PC-3 (cell line): ENCODE measurements around the gene RND3. TPM values are rescaled to one million over a fixed set of nuclear protein-coding genes. Genes with fewer than 3 reads are reported as not detected.

Experiments used
- ATAC-seq: fragments of 200-7000 bp; cut with Tn5 transposase; 2 replicates; pipeline ENCODE4 v1.9.1; 2020; ENCODE audit warnings: mild to moderate bottlenecking, moderate library complexity
- BruUV-seq: library from RNA; stranded (reverse); fragments of 400-500 nt; replicated peaks from 2 replicates; lab custom pipeline; 2021; lab: Mats Ljungman, UMichigan
- CTCF ChIA-PET: fragments of 300-600 bp; sonication (Branson Sonifier 250); formaldehyde crosslinking; loops from one replicate; lab custom pipeline; 2022; ENCODE audit warnings: antibody characterized with exemption; lab: Charles Lee
- POLR2A ChIA-PET: fragments of 300-600 bp; sonication (Branson Sonifier 250); formaldehyde crosslinking; loops from one replicate; lab custom pipeline; 2022; ENCODE audit warnings: antibody characterized with exemption; ENCODE audit not compliant: unreplicated experiment; lab: Charles Lee
- DNase-seq: peaks from one replicate; pipeline ENCODE4 v3.0.0-alpha.2; 2015
- H2AFZ ChIP-seq: fragments of 300-600 bp; sonication (generic); 2 replicates; pipeline ENCODE4 v1.6.0; 2016; ENCODE audit warnings: antibody characterized with exemption, low read length
- H3F3A ChIP-seq: fragments of 300-600 bp; sonication (generic); one replicate; pipeline ENCODE4 v1.6.0; 2017; ENCODE audit warnings: antibody characterized with exemption, low read length, control low read depth, mild to moderate bottlenecking; ENCODE audit not compliant: unreplicated experiment
- H3K27ac ChIP-seq: fragments of 300-600 bp; sonication (generic); 2 replicates; pipeline ENCODE4 v1.5.1; 2016; ENCODE audit warnings: mild to moderate bottlenecking, low read length
- H3K27me3 ChIP-seq: fragments of 300-600 bp; sonication (generic); 2 replicates; pipeline ENCODE4 v1.6.1; 2016; ENCODE audit warnings: low read length, mixed read lengths
- H3K36me3 ChIP-seq: fragments of 300-600 bp; sonication (generic); 2 replicates; pipeline ENCODE4 v1.6.1; 2016; ENCODE audit warnings: low read depth, mixed run types, low read length, mixed read lengths
- H3K4me1 ChIP-seq: fragments of 300-600 bp; sonication (generic); 2 replicates; pipeline ENCODE4 v1.5.1; 2016; ENCODE audit warnings: low read length; ENCODE audit not compliant: insufficient read depth
- H3K4me2 ChIP-seq: fragments of 300-600 bp; sonication (generic); 2 replicates; pipeline ENCODE4 v1.6.0; 2016; ENCODE audit warnings: low read length
- H3K4me3 ChIP-seq: fragments of 300-600 bp; sonication (generic); 2 replicates; pipeline ENCODE4 v1.5.1; 2016; ENCODE audit warnings: mild to moderate bottlenecking, low read length, mixed read lengths
- H3K79me2 ChIP-seq: fragments of 300-600 bp; sonication (generic); 2 replicates; pipeline ENCODE4 v1.6.1; 2017; ENCODE audit warnings: low read length, mixed read lengths
- H3K9ac ChIP-seq: fragments of 300-600 bp; sonication (generic); 2 replicates; pipeline ENCODE4 v1.6.0; 2016; ENCODE audit warnings: mild to moderate bottlenecking, low read length
- H3K9me2 ChIP-seq: fragments of 300-600 bp; sonication (generic); replicated peaks from 2 replicates; pipeline ENCODE4 v1.6.1; 2016; ENCODE audit warnings: mixed run types, low read length, mixed read lengths
- H3K9me3 ChIP-seq: fragments of 300-600 bp; sonication (generic); 2 replicates; pipeline ENCODE4 v1.6.1; 2016; ENCODE audit warnings: low read length, mixed read lengths
- H4K20me1 ChIP-seq: fragments of 300-600 bp; sonication (generic); 2 replicates; pipeline ENCODE4 v1.6.1; 2016; ENCODE audit warnings: low read length, mixed read lengths
- EZH2 ChIP-seq: fragments of 300-600 bp; sonication (generic); IDR thresholded peaks from one replicate; pipeline ENCODE4 v1.6.1; 2017; ENCODE audit warnings: antibody characterized with exemption, mild to moderate bottlenecking, low read length; ENCODE audit not compliant: unreplicated experiment
- EZH2phosphoT487 ChIP-seq: fragments of 300-600 bp; sonication (generic); IDR thresholded peaks from 2 replicates; pipeline ENCODE4 v1.6.1; 2018; ENCODE audit warnings: mild to moderate bottlenecking, antibody characterized with exemption, low read length, borderline replicate concordance
- intact Hi-C: fragments of 100-400 bp; cut with micrococcal nuclease; formaldehyde crosslinking; loops from 2 replicates; pipeline ENCODE4 v1.9.0; 2023
- total RNA-seq: library from RNA; depleted of rRNA; stranded (reverse); fragments of >200 nt; gene quantifications from 2 replicates; pipeline ENCODE4 v1.2.3, GENCODE V29; 2014
- TF ChIP-seq, protein P1 (sequence below): fragments of 300-600 bp; sonication (generic); conservative IDR thresholded peaks from 2 replicates; pipeline ENCODE4 v1.5.1; 2017; ENCODE audit warnings: antibody characterized with exemption, low read depth, mild to moderate bottlenecking, low read length

The RND3 gene
- total RNA-seq, 1 experiment from 2014 or later = 201 TPM

DNA sequence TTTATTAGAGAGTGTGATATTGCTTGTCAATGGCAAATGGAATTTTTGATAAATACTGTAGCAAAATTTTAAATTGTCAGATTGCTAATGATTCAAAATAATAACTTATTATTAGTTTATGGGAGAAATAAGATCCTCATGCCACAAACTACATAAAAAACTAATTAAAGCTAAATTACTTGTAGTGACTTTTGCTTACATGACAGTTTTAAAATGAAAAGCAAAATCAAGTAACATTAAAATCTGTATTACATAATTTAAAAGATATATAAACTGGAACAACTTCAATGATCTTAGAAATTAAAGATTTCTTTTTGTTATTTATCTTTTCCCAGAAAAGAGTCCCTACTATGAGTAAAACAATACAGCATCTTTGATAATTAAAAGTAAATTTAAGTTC is 17.7 kb upstream of the RND3 start:
- H3K4me3 ChIP-seq = no peak overlapping the region
- H3K36me3 ChIP-seq = no peaks in the 10 kb centered on the region
- no peak for ATAC-seq
- no peaks in the 10 kb centered on the region for H3K27me3 ChIP-seq
- H3K4me2 ChIP-seq = no peak overlapping the region
- intact Hi-C loops = no loop called here
- CTCF ChIA-PET = interaction anchor here (0.6 kb wide), 1 partner anchor 145 kb away, joined by 3 read pairs; no protein-coding TSS in a partner anchor
- no peaks in the 10 kb centered on the region for H3K9me3 ChIP-seq
- no peak overlapping the region for H3K9ac ChIP-seq
- H3K27ac ChIP-seq = no peak overlapping the region
- no peaks in the 10 kb centered on the region for H3K4me1 ChIP-seq
- H3K79me2 ChIP-seq = no peaks in the 10 kb centered on the region
- no peaks in the 10 kb centered on the region for H3F3A ChIP-seq
- no TSS peak for BruUV-seq
- no peaks in the 10 kb centered on the region; the same call in 1 of the 2 replicates for H3K9me2 ChIP-seq
- H2AFZ ChIP-seq = no peak overlapping the region
- DNase-seq = no peak
- TF ChIP-seq EZH2phosphoT487 = no peak
- no peak for TF ChIP-seq EZH2
- TF ChIP-seq, protein P1, sequence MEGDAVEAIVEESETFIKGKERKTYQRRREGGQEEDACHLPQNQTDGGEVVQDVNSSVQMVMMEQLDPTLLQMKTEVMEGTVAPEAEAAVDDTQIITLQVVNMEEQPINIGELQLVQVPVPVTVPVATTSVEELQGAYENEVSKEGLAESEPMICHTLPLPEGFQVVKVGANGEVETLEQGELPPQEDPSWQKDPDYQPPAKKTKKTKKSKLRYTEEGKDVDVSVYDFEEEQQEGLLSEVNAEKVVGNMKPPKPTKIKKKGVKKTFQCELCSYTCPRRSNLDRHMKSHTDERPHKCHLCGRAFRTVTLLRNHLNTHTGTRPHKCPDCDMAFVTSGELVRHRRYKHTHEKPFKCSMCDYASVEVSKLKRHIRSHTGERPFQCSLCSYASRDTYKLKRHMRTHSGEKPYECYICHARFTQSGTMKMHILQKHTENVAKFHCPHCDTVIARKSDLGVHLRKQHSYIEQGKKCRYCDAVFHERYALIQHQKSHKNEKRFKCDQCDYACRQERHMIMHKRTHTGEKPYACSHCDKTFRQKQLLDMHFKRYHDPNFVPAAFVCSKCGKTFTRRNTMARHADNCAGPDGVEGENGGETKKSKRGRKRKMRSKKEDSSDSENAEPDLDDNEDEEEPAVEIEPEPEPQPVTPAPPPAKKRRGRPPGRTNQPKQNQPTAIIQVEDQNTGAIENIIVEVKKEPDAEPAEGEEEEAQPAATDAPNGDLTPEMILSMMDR = no peak
- H4K20me1 ChIP-seq = no peaks in the 10 kb centered on the region
- POLR2A ChIA-PET = no interaction called here

DNA sequence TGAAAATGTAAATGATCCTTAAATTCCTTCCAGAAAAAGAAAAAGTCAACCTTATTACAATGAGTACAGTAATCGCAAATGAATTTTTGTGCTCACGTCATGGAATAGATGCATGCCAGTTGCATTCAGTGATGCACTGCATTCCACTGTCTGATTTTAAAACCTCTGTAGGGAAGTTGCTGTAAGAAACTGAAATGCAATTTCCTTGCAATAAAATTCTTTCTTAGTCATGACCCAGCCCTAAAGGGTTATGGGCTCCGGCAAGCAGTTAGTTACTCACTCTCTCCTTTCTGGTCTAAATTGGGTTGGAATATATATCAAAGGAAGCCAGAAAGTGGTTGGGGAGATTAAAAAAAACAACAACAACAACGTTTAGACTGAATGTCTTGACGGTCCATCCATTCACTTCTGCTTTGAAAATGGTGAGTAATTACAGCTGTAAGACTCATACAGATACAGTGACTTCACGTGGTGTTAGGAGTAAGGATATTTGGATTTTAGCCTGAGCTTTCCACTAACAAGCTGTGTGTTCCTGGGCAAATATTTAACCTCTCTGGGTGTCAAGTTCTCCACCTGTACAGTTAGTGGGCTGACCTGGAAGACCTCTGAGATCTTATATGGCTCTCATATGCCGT is 8.6 kb upstream of the RND3 start:
- Histone ChIP-seq H3K4me2 (peak overlapping the region; percentile 67), H3F3A (peaks cover 3% of the 10 kb centered on the region)

More for the DNA sequence above, 8.6 kb upstream of the RND3 start:
- ChIA-PET CTCF (no interaction called here), POLR2A (interaction anchor here (0.8 kb wide), 1 partner anchor 11 kb away, joined by 4 read pairs; no protein-coding TSS in a partner anchor)
- Histone ChIP-seq H3K4me1 (peaks cover 38% of the 10 kb centered on the region), H3K9me3 (no peaks in the 10 kb centered on the region), H4K20me1 (no peaks in the 10 kb centered on the region), H3K9ac (peak overlapping the region; percentile 21), H3K4me3 (peak overlapping the region; percentile 14; the same call in 1 of the 2 replicates), H3K27ac (peak overlapping the region; percentile 81), H2AFZ (peak overlapping the region; percentile 60), H3K79me2 (no peaks in the 10 kb centered on the region), H3K9me2 (no peaks in the 10 kb centered on the region), H3K36me3 (no peaks in the 10 kb centered on the region), H3K27me3 (no peaks in the 10 kb centered on the region)
- peak; percentile 87 for ATAC-seq
- intact Hi-C loops = loop anchor here (1.0 to 2.0 kb wide), 3 partner anchors 21 to 124 kb away; no protein-coding TSS in a partner anchor
- DNase-seq = peak; percentile 96
- TSS peak; percentile 94 for BruUV-seq
- TF ChIP-seq EZH2 = no peak
- TF ChIP-seq, protein P1 = no peak
- no peak for TF ChIP-seq EZH2phosphoT487
